A549 (cell line): ENCODE data around the gene MBD2. TPM values are rescaled to one million over a fixed set of nuclear protein-coding genes. Genes with fewer than 3 reads are reported as not detected.

Experiments used
- ATAC-seq, 2 experiments: fragments of 200-7000 bp in 1 of 2; fragments of >200 bp in 1 of 2; cut with Nextera tagmentation in 1 of 2; cut with Tn5 transposase in 1 of 2; 3 replicates each; pipeline versions ENCODE4 v1.8.0 to v1.9.1; 2018 to 2020; ENCODE audit warnings: mild to moderate bottlenecking in 1 of 2, moderate library complexity in 1 of 2
- CTCF ChIA-PET: fragments of 300-600 bp; sonication (Branson Sonifier 250); formaldehyde crosslinking; extraction: SDS; loops from one replicate; lab custom pipeline; 2021; ENCODE audit warnings: antibody characterized with exemption, inconsistent platforms; lab: Yijun Ruan, JAX
- POLR2A ChIA-PET: fragments of 350-600 bp; formaldehyde crosslinking; extraction: SDS; loops from one replicate; lab custom pipeline; 2021; ENCODE audit warnings: antibody characterized with exemption, inconsistent platforms; lab: Yijun Ruan, JAX
- DNase-seq, 2 experiments: peaks; one replicate each; pipeline versions ENCODE4 v3.0.0 to v3.0.0-alpha.2; 2011 to 2016; ENCODE audit warnings: low read depth in 1 of 2, low spot score in 1 of 2
- FAIRE-seq: peaks from 2 replicates; lab custom pipeline; 2011; peaks lifted over from hg19 to GRCh38; lab: Jason Lieb, UNC
- H3K27ac ChIP-seq, 2 experiments: fragments of >200 bp; sonication (Bioruptor Twin); formaldehyde crosslinking; 3 replicates each; pipeline ENCODE4 v1.5.1; 2016 to 2017
- H3K4me1 ChIP-seq: fragments of >200 bp; sonication (Bioruptor Twin); formaldehyde crosslinking; 3 replicates; pipeline ENCODE4 v1.6.1; 2016
- H3K4me2 ChIP-seq: fragments of >200 bp; sonication (Bioruptor Twin); formaldehyde crosslinking; 3 replicates; pipeline ENCODE4 v1.6.1; 2016
- H3K4me3 ChIP-seq: fragments of >200 bp; sonication (Bioruptor Twin); formaldehyde crosslinking; 3 replicates; pipeline ENCODE4 v1.5.1; 2016
- H3K9me3 ChIP-seq: fragments of >200 bp; sonication (Bioruptor Twin); formaldehyde crosslinking; 3 replicates; pipeline ENCODE4 v1.6.1; 2016
- BHLHE40 ChIP-seq: IDR thresholded peaks from 2 replicates; pipeline ENCODE4 v1.6.1; 2012; ENCODE audit warnings: low read depth, low read length, inconsistent platforms
- CBX2 ChIP-seq: fragments of 200-600 bp; sonication (generic); IDR thresholded peaks from 2 replicates; pipeline ENCODE4 v1.6.1; 2016; ENCODE audit warnings: low read depth, mild to moderate bottlenecking, borderline replicate concordance
- CBX8 ChIP-seq: fragments of 200-600 bp; sonication (generic); IDR thresholded peaks from 2 replicates; pipeline ENCODE4 v1.6.1; 2016
- EHF ChIP-seq: fragments of 250-450 bp; sonication (Bioruptor Pico); IDR thresholded peaks from 2 replicates; pipeline ENCODE4 v1.5.0; 2020; ENCODE audit warnings: mild to moderate bottlenecking
- EHMT2 ChIP-seq: fragments of 200-600 bp; sonication (generic); IDR thresholded peaks from 2 replicates; pipeline ENCODE4 v1.6.1; 2016; ENCODE audit warnings: antibody characterized with exemption, low read depth, mild to moderate bottlenecking, moderate library complexity
- GATA3 ChIP-seq: IDR thresholded peaks from 2 replicates; pipeline ENCODE4 v1.6.1; 2012; ENCODE audit warnings: borderline replicate concordance
- HEYL ChIP-seq: fragments of 250-450 bp; sonication (Bioruptor Pico); IDR thresholded peaks from 2 replicates; pipeline ENCODE4 v1.8.0; 2021; ENCODE audit warnings: mild to moderate bottlenecking, moderate library complexity
- JUN ChIP-seq, 2 experiments: fragments of >200 bp; sonication (Bioruptor Twin); formaldehyde crosslinking; IDR thresholded peaks; 2 replicates in 1 of 2; 3 replicates in 1 of 2; pipeline ENCODE4 v1.6.1; 2016 to 2017
- JUNB ChIP-seq: fragments of >200 bp; sonication (Bioruptor Twin); formaldehyde crosslinking; IDR thresholded peaks from 2 replicates; pipeline ENCODE4 v1.6.1; 2016
- KDM1A ChIP-seq: fragments of 200-600 bp; sonication (generic); IDR thresholded peaks from 2 replicates; pipeline ENCODE4 v1.6.1; 2016; ENCODE audit warnings: low read depth, mild to moderate bottlenecking
- MAFK ChIP-seq: fragments of 450-650 bp; IDR thresholded peaks from 2 replicates; pipeline ENCODE4 v1.6.1; 2014; ENCODE audit not compliant: partially characterized antibody
- MAZ ChIP-seq: fragments of 150-350 bp; IDR thresholded peaks from 2 replicates; pipeline ENCODE4 v1.6.1; 2014; ENCODE audit warnings: antibody characterized with exemption, low read depth, low read length, borderline replicate concordance
- MYC ChIP-seq: IDR thresholded peaks from 2 replicates; pipeline ENCODE4 v1.6.1; 2012; ENCODE audit warnings: mild to moderate bottlenecking, inconsistent platforms, low read length, improper control_type of control experiment, borderline replicate concordance
- POLR2AphosphoS2 ChIP-seq: conservative IDR thresholded peaks from 2 replicates; pipeline ENCODE4 v1.6.1; 2012; ENCODE audit warnings: low read length, improper control_type of control experiment, inconsistent platforms
- RAD21 ChIP-seq, 2 experiments: fragments of >200 bp in 1 of 2; sonication (Bioruptor Twin) in 1 of 2; formaldehyde crosslinking in 1 of 2; IDR thresholded peaks in 1 of 2; conservative IDR thresholded peaks in 1 of 2; 2 replicates in 1 of 2; 3 replicates in 1 of 2; pipeline ENCODE4 v1.6.1; 2012 to 2018; ENCODE audit warnings: inconsistent platforms in 1 of 2
- RARB ChIP-seq: fragments of 250-450 bp; sonication (Bioruptor Pico); IDR thresholded peaks from 2 replicates; pipeline ENCODE4 v1.8.0; 2021; ENCODE audit warnings: mild to moderate bottlenecking, moderate library complexity
- RCOR1 ChIP-seq: fragments of 150-350 bp; IDR thresholded peaks from 2 replicates; pipeline ENCODE4 v1.6.1; 2014; ENCODE audit warnings: antibody characterized with exemption, low read length, low read depth
- RNF2 ChIP-seq: fragments of 200-600 bp; sonication (generic); IDR thresholded peaks from 2 replicates; pipeline ENCODE4 v1.6.1; 2016; ENCODE audit warnings: low read depth, mild to moderate bottlenecking, antibody characterized with exemption, moderate library complexity, borderline replicate concordance
- SMC3 ChIP-seq: fragments of >200 bp; sonication (Bioruptor Twin); formaldehyde crosslinking; IDR thresholded peaks from 3 replicates; pipeline ENCODE4 v1.6.1; 2018; ENCODE audit warnings: inconsistent platforms
- TP53 ChIP-seq: fragments of 250-450 bp; sonication (Bioruptor Pico); IDR thresholded peaks from 2 replicates; pipeline ENCODE4 v1.5.0; 2021; ENCODE audit warnings: mild to moderate bottlenecking, moderate library complexity
- ZC3H11A ChIP-seq: fragments of 450-650 bp; IDR thresholded peaks from 2 replicates; pipeline ENCODE4 v1.6.1; 2014; ENCODE audit warnings: antibody characterized with exemption, mild to moderate bottlenecking
- ZSCAN20 ChIP-seq: fragments of 250-450 bp; sonication (Bioruptor Pico); IDR thresholded peaks from 2 replicates; pipeline ENCODE4 v1.8.0; 2022; ENCODE audit warnings: mild to moderate bottlenecking, moderate library complexity
- WGBS: methylation state at CpG from one replicate; pipeline ENCODE4 v1.1.6; 2017; ENCODE audit errors: missing lambda C conversion rate; 5-methylcytosine and 5-hydroxymethylcytosine counted together
- polyA plus RNA-seq, 4 experiments: library from polyadenylated mRNA; depleted of rRNA in 3 of 4; stranded (reverse); fragments of >200 nt; fragmentation: RNase III in 1 of 4; extraction: RNeasy Plus Mini Kit Qiagen cat#74134 plus additional on column Dnase treatment in 1 of 4; gene quantifications; 2 replicates in 3 of 4; 3 replicates in 1 of 4; pipeline ENCODE4 v1.2.3, GENCODE V29; 2011 to 2017
- TF ChIP-seq, protein P1 (sequence below): IDR thresholded peaks from 2 replicates; pipeline ENCODE4 v1.6.1; 2012
- TF ChIP-seq, protein P2 (sequence below): fragments of >200 bp; sonication (Bioruptor Twin); formaldehyde crosslinking; IDR thresholded peaks from 3 replicates; pipeline ENCODE4 v1.5.1; 2016
- TF ChIP-seq, protein P3 (sequence below): fragments of >200 bp; sonication (Bioruptor Twin); formaldehyde crosslinking; IDR thresholded peaks from 3 replicates; pipeline ENCODE4 v1.6.1; 2016

Gene MBD2
- polyA plus RNA-seq, 2 of the 4 experiments (the other 2 are of a cell fraction), result 43.4 to 48.2 TPM

DNA sequence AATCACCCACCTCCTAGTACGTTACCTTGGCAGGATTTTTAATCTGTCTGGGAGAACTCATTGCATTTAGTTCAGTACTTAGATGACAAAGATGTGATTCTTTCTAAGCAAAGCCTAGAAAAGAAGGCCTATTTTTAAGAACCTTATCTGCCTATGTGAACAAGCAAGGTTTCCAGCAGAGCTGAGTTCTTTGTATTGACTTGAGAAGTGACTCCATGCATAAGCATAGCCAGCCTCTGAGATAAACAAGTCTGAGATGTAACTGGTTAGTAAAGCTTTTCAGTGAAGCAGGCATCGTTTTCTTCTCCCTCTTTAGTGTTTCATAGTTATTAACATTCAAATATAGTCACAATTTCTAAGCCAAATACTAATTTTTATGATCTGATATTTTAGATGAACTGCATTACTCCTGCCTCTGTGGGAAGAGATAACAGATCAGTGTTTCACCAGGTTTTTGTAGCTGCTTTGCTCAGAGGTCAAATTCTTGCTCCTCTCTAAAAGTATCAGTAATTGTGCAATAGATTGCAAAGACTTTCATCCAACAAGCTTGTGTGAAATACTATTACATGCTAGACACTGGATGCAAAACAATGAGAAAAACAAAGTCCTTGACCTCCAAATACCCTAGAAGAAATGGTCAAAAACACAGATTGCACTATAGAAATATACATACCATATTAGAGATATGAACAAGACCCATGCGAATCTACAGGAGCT is 107.8 kb downstream of the MBD2 start:
- TF ChIP-seq TP53 (CRISPR knock-in tag) (no peak), RAD21 (conservative IDR thresholded peaks at IDR 0.05 in 1 of 2, IDR thresholded peaks at IDR 0.05 in 1 of 2) (no peak), RNF2 (no peak), CBX8 (no peak), RARB (no peak), KDM1A (no peak), JUN (IDR thresholded peaks at IDR 0.05) (no peak), HEYL (CRISPR knock-in tag) (no peak), GATA3 (no peak), BHLHE40 (no peak)
- TF ChIP-seq, protein P1, sequence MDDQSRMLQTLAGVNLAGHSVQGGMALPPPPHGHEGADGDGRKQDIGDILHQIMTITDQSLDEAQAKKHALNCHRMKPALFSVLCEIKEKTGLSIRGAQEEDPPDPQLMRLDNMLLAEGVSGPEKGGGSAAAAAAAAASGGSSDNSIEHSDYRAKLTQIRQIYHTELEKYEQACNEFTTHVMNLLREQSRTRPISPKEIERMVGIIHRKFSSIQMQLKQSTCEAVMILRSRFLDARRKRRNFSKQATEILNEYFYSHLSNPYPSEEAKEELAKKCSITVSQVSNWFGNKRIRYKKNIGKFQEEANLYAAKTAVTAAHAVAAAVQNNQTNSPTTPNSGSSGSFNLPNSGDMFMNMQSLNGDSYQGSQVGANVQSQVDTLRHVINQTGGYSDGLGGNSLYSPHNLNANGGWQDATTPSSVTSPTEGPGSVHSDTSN, result no peak
- 35% methylated on average over 3 of the region's 3 CpGs for WGBS
- no peak for FAIRE-seq
- DNase-seq, result no peak
- no peak overlapping the region for H3K4me2 ChIP-seq
- no peak overlapping the region for H3K4me3 ChIP-seq
- no peaks in the 10 kb centered on the region for H3K9me3 ChIP-seq
- ChIA-PET POLR2A (no interaction called here), CTCF (interaction anchor here (1.1 to 1.2 kb wide), 2 partner anchors 12 to 417 kb away, joined by 3 read pairs; no protein-coding TSS in a partner anchor)
- H3K4me1 ChIP-seq, result no peaks in the 10 kb centered on the region
- no peak for ATAC-seq
- H3K27ac ChIP-seq, result no peak overlapping the region

DNA sequence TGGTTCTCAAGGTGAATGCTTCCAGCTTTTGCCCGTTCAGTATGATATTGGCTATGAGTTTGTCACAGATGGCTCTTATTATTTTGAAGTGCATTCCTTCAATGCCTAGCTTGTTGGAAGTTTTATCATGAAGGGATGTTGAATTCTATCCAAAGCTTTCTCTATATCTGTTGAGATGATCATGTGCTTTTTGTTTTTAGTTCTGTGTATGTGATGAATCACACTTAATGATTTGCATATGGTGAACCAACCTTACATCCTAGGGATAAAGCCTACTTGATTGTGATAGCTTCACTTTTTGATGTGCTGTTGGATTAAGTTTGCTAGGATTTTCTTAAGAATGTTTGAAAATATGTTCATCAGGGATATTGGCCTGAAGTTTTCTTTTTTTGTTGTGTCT is 112.1 kb downstream of the MBD2 start:
- CTCF ChIA-PET, result interaction anchor here (0.7 kb wide), 1 partner anchor 406 kb away, joined by 3 read pairs; no protein-coding TSS in a partner anchor
- no peak for DNase-seq
- FAIRE-seq, result no peak
- Histone ChIP-seq H3K9me3 (no peaks in the 10 kb centered on the region), H3K4me1 (no peaks in the 10 kb centered on the region), H3K27ac (no peak overlapping the region), H3K4me2 (no peak overlapping the region), H3K4me3 (no peak overlapping the region)
- TF ChIP-seq EHMT2 (no peak), SMC3 (no peak)
- TF ChIP-seq, protein P2, sequence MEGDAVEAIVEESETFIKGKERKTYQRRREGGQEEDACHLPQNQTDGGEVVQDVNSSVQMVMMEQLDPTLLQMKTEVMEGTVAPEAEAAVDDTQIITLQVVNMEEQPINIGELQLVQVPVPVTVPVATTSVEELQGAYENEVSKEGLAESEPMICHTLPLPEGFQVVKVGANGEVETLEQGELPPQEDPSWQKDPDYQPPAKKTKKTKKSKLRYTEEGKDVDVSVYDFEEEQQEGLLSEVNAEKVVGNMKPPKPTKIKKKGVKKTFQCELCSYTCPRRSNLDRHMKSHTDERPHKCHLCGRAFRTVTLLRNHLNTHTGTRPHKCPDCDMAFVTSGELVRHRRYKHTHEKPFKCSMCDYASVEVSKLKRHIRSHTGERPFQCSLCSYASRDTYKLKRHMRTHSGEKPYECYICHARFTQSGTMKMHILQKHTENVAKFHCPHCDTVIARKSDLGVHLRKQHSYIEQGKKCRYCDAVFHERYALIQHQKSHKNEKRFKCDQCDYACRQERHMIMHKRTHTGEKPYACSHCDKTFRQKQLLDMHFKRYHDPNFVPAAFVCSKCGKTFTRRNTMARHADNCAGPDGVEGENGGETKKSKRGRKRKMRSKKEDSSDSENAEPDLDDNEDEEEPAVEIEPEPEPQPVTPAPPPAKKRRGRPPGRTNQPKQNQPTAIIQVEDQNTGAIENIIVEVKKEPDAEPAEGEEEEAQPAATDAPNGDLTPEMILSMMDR, result no peak
- POLR2A ChIA-PET, result no interaction called here
- ATAC-seq, result no peak
- WGBS, result 40% methylated on average over 1 of the region's 1 CpG

DNA sequence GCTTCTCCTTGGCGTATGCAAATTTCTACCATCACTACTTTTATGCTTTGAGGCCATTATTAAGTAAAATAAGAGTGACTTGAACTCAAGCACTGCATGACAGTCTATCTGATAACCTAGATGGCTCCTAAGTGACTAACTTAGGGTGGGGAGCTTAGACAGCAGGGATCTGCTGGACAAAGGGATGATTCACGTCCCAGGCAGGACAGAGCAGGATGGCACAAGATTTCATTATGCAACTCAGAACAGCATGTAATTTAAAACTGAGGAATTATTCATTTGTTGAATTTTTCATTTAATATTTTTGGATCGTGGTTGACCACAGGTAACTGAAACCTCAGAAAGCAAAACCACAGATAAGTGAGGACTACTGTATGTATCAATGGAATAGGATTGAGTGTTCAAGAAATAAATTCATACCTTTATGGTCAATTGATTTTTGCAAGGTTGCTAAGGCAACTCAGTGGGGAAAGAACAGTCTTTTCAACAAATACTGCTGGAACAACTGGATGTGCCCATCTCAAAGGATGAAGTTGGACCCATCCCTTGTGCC is 115.3 kb downstream of the MBD2 start:
- CTCF ChIA-PET, result no interaction called here
- no peak for ATAC-seq

DNA sequence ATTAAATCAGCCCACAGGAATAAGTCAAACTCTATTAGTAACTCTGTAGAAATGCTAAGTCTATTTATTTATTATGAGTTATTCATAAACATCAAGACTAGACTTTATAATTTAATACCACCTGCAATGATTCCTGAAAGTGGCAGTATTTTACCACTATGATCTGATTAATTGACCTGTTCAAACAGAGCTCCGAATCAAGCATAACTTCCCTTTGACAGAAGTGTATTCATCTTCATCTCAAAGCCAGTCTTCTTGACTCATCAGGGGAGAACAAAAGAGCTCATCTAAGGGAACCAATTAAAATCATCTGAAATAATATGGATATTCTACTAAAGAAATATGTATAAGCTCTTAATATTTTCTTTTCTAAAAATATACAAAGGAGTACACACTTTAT is 122.3 kb downstream of the MBD2 start:
- Histone ChIP-seq H3K4me3 (no peak overlapping the region), H3K4me2 (no peak overlapping the region), H3K27ac (no peak overlapping the region), H3K9me3 (no peaks in the 10 kb centered on the region), H3K4me1 (no peaks in the 10 kb centered on the region)
- FAIRE-seq, result no peak
- TF ChIP-seq BHLHE40 (no peak), CBX2 (no peak), POLR2AphosphoS2 (no peak), RARB (no peak), RCOR1 (no peak), MAZ (no peak), ZSCAN20 (no peak), MYC (no peak)
- TF ChIP-seq, protein P2, result no peak
- TF ChIP-seq, protein P3, sequence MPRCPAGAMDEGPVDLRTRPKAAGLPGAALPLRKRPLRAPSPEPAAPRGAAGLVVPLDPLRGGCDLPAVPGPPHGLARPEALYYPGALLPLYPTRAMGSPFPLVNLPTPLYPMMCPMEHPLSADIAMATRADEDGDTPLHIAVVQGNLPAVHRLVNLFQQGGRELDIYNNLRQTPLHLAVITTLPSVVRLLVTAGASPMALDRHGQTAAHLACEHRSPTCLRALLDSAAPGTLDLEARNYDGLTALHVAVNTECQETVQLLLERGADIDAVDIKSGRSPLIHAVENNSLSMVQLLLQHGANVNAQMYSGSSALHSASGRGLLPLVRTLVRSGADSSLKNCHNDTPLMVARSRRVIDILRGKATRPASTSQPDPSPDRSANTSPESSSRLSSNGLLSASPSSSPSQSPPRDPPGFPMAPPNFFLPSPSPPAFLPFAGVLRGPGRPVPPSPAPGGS, result no peak
- 18% methylated on average over 1 of the region's 1 CpG for WGBS
- ChIA-PET POLR2A (no interaction called here), CTCF (interaction anchor here (2.4 kb wide), 1 partner anchor 17 kb away, joined by 5 read pairs; no protein-coding TSS in a partner anchor)
- ATAC-seq, result no peak
- DNase-seq, result no peak

More for the DNA sequence above, 115.3 kb downstream of the MBD2 start:
- no peaks in the 10 kb centered on the region for H3K9me3 ChIP-seq
- H3K4me3 ChIP-seq, result no peak overlapping the region
- no peak overlapping the region for H3K4me2 ChIP-seq
- H3K27ac ChIP-seq, result no peak overlapping the region
- POLR2A ChIA-PET, result no interaction called here
- peak in 1 of 2 experiments; percentile 2 for DNase-seq
- TF ChIP-seq JUNB (no peak), EHMT2 (no peak), MAFK (no peak), ZC3H11A (no peak), HEYL (CRISPR knock-in tag) (no peak), EHF (CRISPR knock-in tag) (no peak), GATA3 (no peak)
- no peak for FAIRE-seq
- no peaks in the 10 kb centered on the region for H3K4me1 ChIP-seq
- WGBS, result 28% methylated on average over 3 of the region's 3 CpGs
